Heart left ventricle (tissue), 16 donors: ENCODE data around the gene KMO. TPM values are rescaled to one million over a fixed set of nuclear protein-coding genes. Genes with fewer than 3 reads are reported as not detected.
A peak's percentile ranks its signal among the peaks of the same experiment; 100 is the strongest.

ENCODE experiments used
- ATAC-seq, 4 donors: fragments of 200-7000 bp; cut with Tn5 transposase; one replicate each; pipeline ENCODE4 v1.9.1; 2020 to 2022; ENCODE audit warnings: moderate library complexity in 4 of 4, mild to moderate bottlenecking in 3 of 4, moderate number of reproducible peaks in 1 of 4
- DNase-seq, 5 donors: peaks; one replicate each; pipeline ENCODE4 v3.0.0-alpha.2; 2020
- H3K27ac ChIP-seq, 12 donors: fragments of 200-600 bp; sonication (generic) in 4 of 12; one replicate each; pipeline versions ENCODE4 v1.5.0 to v1.8.0; 2016 to 2022; ENCODE audit warnings: mild to moderate bottlenecking in 2 of 12
- H3K27me3 ChIP-seq, 9 donors: fragments of 200-600 bp; sonication (generic) in 2 of 9; one replicate each; pipeline versions ENCODE4 v1.5.1 to v1.8.0; 2016 to 2022; ENCODE audit warnings: mild to moderate bottlenecking in 3 of 9
- H3K36me3 ChIP-seq, 9 donors: fragments of 200-600 bp; sonication (generic) in 2 of 9; one replicate each; pipeline versions ENCODE4 v1.5.0 to v1.8.0; 2018 to 2022; ENCODE audit warnings: mild to moderate bottlenecking in 2 of 9
- H3K4me1 ChIP-seq, 12 donors: fragments of 200-600 bp; sonication (generic) in 4 of 12; one replicate each; pipeline versions ENCODE4 v1.5.0 to v1.8.0; 2016 to 2022; ENCODE audit warnings: mild to moderate bottlenecking in 3 of 12
- H3K4me3 ChIP-seq, 12 donors: fragments of 200-600 bp; sonication (generic) in 4 of 12; one replicate each; pipeline versions ENCODE4 v1.5.0 to v1.8.0; 2017 to 2022; ENCODE audit warnings: mild to moderate bottlenecking in 9 of 12, moderate library complexity in 4 of 12
- H3K9me3 ChIP-seq, 12 donors: fragments of 200-600 bp; sonication (generic) in 4 of 12; one replicate each; pipeline versions ENCODE4 v1.5.0 to v1.8.0; 2016 to 2022; ENCODE audit warnings: mild to moderate bottlenecking in 1 of 12
- CTCF ChIP-seq, 12 donors: fragments of 200-600 bp; sonication (generic) in 4 of 12; IDR thresholded peaks; one replicate each; pipeline versions ENCODE4 v1.5.0 to v1.8.0; 2018 to 2022; ENCODE audit warnings: antibody characterized with exemption in 12 of 12, mild to moderate bottlenecking in 5 of 12
- POLR2A ChIP-seq, 2 donors: fragments of 450-650 bp; IDR thresholded peaks; one replicate each; pipeline ENCODE4 v1.6.1; 2017; ENCODE audit warnings: antibody characterized with exemption in 2 of 2, mild to moderate bottlenecking in 2 of 2, moderate library complexity in 2 of 2
- WGBS, 4 donors: extraction: QIAGEN DNeasy Blood & Tissue Kit in 2 of 4; methylation state at CpG; one replicate each; pipeline versions ENCODE4 v1.1.5 to v1.1.7; 2013 to 2018; 5-methylcytosine and 5-hydroxymethylcytosine counted together
- intact Hi-C, 10 donors: fragments of 100-400 bp; cut with DNase I; formaldehyde crosslinking; loops; one replicate each; pipeline versions ENCODE4 v1.11.1 to v1.14.2; 2022
- polyA plus RNA-seq, 2 donors: library from polyadenylated mRNA; stranded (reverse); fragments of 200-250 nt; gene quantifications; one replicate each; pipeline ENCODE4 v1.2.3, GENCODE V29; 2013
- total RNA-seq, 9 donors: library from RNA; depleted of rRNA in 2 of 9; stranded (reverse); fragments of >200 nt in 2 of 9; fragmentation: NEBNext Ultra II Directional in 3 of 9; extraction: Animal tissue kit (Norgen Biotek cat#: 25700) in 3 of 9; gene quantifications; one replicate each; pipeline versions ENCODE4 v1.1.0 to v1.2.4, GENCODE V29; 2016 to 2023
- donor health status: ischemic (EF 13 %, LVEDD 7.1; RV severe dilation, severe dysfunction).
- donor health status: healthy with polysubstance abuse.
- donor health status: DM: no; HTN: yes; CAD: no.
- donor health status: DM: no; HTN: no; CAD: no.
- donor health status: ischemic (EF 25% LVEDD 6.9; RV normal size, moderate dysfunction).
- donor health status: ischemic (EF 25% LVEDD 5.7; RV mildly dilated, moderate dysfunction).
- donor health status: healthy.
- donor health status: DM: yes; HTN: yes; CAD: no.
- donor health status: ischemic (EF 35%, LVEDD 5.7; RV mildly dilated, moderate dysfunction).
- donor health status: nonischemic (EF 11% LVEDD 7.7; RV severe dilation, severe dysfunction).
- donor health status: DM: yes; HTN: yes; CAD: no.
- donor health status: PGD.
- donor health status: ischemic (EF 29% LVEDD 5.4; RV normal size, mild dysfunction).
- donor health status: nonischemic (EF 23%, LVEDD 6.1; RV moderate dilation, normal function).

Gene KMO
- total and polyA plus RNA-seq, 11 donors, result 0.07 to 3.9 (median 0.15) TPM; not detected in 3

GRCh38 chr1:241624935-241625334 is 92.8 kb downstream of the KMO start:
- H3K27ac ChIP-seq, result no peak overlapping the region
- H3K4me3 ChIP-seq, result no peak overlapping the region
- ATAC-seq, result no peak
- H3K9me3 ChIP-seq, result no peaks in the 10 kb centered on the region
- intact Hi-C loops, result loop anchor here in 5 of 10 donors (5.0 to 10.0 kb wide), 2 partner anchors 90 to 93 kb away; partner anchors contain the start of gene KMO (in 5 of the 5)
- WGBS, 4 donors, result 72 to 84% (median 80%) methylated on average over 2 of the region's 2 CpGs
- no peak for DNase-seq
- TF ChIP-seq POLR2A (IDR thresholded peaks at IDR 0.05) (no peak), CTCF (IDR thresholded peaks at IDR 0.05) (no peak)
- H3K27me3 ChIP-seq, result no peaks in the 10 kb centered on the region
- peaks cover 0 to 13% (median 0%) of the 10 kb centered on the region in 12 donors for H3K4me1 ChIP-seq
- no peaks in the 10 kb centered on the region for H3K36me3 ChIP-seq

GRCh38 chr1:241627453-241628259 is 95.5 kb downstream of the KMO start:
- no peak overlapping the region for H3K4me3 ChIP-seq
- DNase-seq (no peak), ATAC-seq (no peak)
- WGBS, 4 donors, result 30 to 48% (median 39%) methylated on average over 9 of the region's 9 CpGs
- TF ChIP-seq CTCF (IDR thresholded peaks at IDR 0.05), result peak; percentile 28 to 61 (median 45)
- no peak for TF ChIP-seq POLR2A (IDR thresholded peaks at IDR 0.05)
- no peaks in the 10 kb centered on the region for H3K27me3 ChIP-seq
- intact Hi-C loops, result loop anchor here in 6 of 10 donors (2.0 to 10.0 kb wide), 3 partner anchors 93 to 95 kb away; partner anchors contain the start of gene KMO (in 6 of the 6)
- peaks cover 0 to 13% (median 4%) of the 10 kb centered on the region in 12 donors for H3K4me1 ChIP-seq
- peak overlapping the region in 1 of 12 donors; percentile 21 for H3K27ac ChIP-seq
- H3K36me3 ChIP-seq, result no peaks in the 10 kb centered on the region
- H3K9me3 ChIP-seq, result no peaks in the 10 kb centered on the region

GRCh38 chr1:241630005-241630404 is 97.8 kb downstream of the KMO start:
- H3K4me3 ChIP-seq, result no peak overlapping the region

More at GRCh38 chr1:241630005-241630404, 97.8 kb downstream of the KMO start:
- intact Hi-C loops, result loop anchor here in 1 of 10 donors (5.0 kb wide), 1 partner anchor 98 kb away; the partner anchor contains the start of gene KMO
- Histone ChIP-seq H3K4me1 (peaks cover 0 to 13% (median 4%) of the 10 kb centered on the region in 12 donors), H3K9me3 (no peaks in the 10 kb centered on the region), H3K36me3 (peaks cover 0 to 8% (median 0%) of the 10 kb centered on the region in 9 donors), H3K27me3 (no peaks in the 10 kb centered on the region), H3K27ac (no peak overlapping the region)
- no peak for TF ChIP-seq CTCF (IDR thresholded peaks at IDR 0.05)
- no peak for TF ChIP-seq POLR2A (IDR thresholded peaks at IDR 0.05)
- ATAC-seq (no peak), DNase-seq (no peak)
